ENCODE data around the gene MYO9A.

The MYO9A gene

GRCh38 chr15:71809346-71809745 lies 308.6 kb downstream of the MYO9A start:
- H3K27ac ChIP-seq = no peak overlapping the region
- no peak for TF ChIP-seq ZFX (IDR thresholded peaks at IDR 0.05; ENCODE audit: borderline replicate concordance)
- TF ChIP-seq, protein P1, sequence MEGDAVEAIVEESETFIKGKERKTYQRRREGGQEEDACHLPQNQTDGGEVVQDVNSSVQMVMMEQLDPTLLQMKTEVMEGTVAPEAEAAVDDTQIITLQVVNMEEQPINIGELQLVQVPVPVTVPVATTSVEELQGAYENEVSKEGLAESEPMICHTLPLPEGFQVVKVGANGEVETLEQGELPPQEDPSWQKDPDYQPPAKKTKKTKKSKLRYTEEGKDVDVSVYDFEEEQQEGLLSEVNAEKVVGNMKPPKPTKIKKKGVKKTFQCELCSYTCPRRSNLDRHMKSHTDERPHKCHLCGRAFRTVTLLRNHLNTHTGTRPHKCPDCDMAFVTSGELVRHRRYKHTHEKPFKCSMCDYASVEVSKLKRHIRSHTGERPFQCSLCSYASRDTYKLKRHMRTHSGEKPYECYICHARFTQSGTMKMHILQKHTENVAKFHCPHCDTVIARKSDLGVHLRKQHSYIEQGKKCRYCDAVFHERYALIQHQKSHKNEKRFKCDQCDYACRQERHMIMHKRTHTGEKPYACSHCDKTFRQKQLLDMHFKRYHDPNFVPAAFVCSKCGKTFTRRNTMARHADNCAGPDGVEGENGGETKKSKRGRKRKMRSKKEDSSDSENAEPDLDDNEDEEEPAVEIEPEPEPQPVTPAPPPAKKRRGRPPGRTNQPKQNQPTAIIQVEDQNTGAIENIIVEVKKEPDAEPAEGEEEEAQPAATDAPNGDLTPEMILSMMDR (IDR thresholded peaks at IDR 0.05) = no peak

GRCh38 chr15:71808311-71809020 lies 309.5 kb downstream of the MYO9A start:
- H3K27ac ChIP-seq = no peak overlapping the region
- TF ChIP-seq, protein P1 (IDR thresholded peaks at IDR 0.05) = no peak
- no peak for TF ChIP-seq ZFX (IDR thresholded peaks at IDR 0.05; ENCODE audit: borderline replicate concordance)

GRCh38 chr15:71807691-71808091 lies 310.3 kb downstream of the MYO9A start:
- no peak overlapping the region for H3K27ac ChIP-seq
- TF ChIP-seq ZFX (IDR thresholded peaks at IDR 0.05; ENCODE audit: borderline replicate concordance) = no peak
- TF ChIP-seq, protein P1 (IDR thresholded peaks at IDR 0.05) = no peak

DNA sequence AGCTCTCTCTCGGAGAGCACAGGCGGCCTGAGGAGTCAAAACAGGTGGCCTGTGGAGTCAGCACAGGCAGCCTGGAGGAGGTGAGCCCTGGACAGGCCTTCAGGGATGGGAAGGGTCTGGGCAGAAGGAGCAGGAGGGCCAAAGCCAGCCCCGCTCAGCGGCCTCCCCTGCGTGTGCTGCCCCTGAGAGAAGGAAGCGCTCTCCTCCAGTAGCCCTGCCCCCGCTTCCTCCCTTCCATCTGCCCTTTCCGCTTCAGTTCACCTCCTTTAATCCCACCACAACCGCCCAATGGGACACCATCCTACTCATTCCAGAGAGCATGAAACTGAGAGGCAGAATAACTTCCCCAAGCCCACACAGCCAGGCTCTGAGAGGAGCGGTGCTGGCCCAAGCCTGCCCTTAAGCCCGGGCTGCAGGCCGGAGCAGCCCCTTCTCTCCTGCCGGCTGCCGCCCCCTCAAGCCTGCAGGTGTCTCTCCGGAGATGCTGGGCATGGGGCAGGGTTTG lies 310.8 kb downstream of the MYO9A start:
- TF ChIP-seq, protein P1 (IDR thresholded peaks at IDR 0.05) = no peak
- TF ChIP-seq ZFX (IDR thresholded peaks at IDR 0.05; ENCODE audit: borderline replicate concordance) = no peak
- no peak overlapping the region for H3K27ac ChIP-seq

DNA sequence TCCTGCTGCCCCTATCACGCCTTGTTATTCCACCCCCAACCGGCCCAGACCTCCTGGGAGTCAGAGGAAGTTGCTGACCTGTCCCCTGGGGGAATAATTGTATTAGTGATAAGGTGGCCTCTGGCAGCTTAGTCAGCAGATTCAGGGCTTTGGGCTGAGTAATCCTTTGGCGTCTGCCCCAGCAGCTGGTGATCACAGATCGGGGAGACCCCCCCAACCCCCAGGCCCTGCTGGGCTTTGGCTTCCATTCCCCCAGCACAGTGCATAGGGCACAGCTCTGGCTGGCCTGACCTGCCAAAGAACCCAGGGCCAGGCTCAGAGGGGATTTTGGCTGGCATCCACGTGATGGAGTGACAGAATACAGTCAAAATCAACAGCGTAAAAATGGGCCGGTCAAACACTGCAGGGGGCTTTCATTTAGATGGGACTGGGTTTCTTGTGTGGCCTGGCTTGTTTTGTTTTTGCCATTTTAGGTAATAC lies 311.5 kb downstream of the MYO9A start:
- no peak for TF ChIP-seq ZFX (IDR thresholded peaks at IDR 0.05; ENCODE audit: borderline replicate concordance)

DNA sequence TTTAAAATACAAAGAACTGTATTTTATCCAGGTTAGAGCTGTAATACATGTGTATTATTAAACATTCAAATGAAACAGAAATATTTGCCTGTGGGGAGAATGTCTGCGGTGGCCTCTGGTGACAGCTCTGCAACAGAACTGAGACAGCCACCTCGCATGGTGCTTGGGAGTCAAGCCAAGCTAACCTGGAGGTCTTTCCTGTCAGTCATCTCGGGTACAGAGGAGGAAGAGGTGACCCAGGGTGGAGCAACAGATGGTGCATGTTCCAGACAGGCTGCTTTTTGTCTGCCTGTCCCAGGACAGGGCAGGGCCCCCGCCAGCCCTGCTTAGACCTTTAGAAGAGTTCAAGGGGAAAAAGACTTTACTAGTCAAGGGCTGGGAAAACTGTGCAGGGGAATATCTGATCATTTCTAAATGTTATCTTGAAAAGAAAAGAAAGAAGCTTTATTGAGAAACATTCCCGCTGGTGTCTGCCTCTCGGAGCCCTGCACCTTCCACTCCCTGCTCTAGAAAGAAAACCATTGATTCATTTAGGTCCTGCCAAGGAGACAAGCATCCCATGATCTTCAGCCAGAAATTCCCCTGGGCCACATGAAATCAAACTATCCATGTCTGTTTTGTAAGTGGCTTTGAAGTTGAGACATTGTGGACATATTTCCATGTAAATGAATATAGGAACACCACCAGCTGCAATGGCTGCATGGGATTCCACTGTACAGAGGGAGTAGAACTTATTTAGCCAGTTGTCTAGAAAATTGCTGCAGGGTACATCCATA lies 313.1 kb downstream of the MYO9A start:
- no peak for TF ChIP-seq ZFX (IDR thresholded peaks at IDR 0.05; ENCODE audit: borderline replicate concordance)
- TF ChIP-seq, protein P1 (IDR thresholded peaks at IDR 0.05) = no peak
- no peak overlapping the region for H3K27ac ChIP-seq

More for the DNA sequence above, 311.5 kb downstream of the MYO9A start:
- H3K27ac ChIP-seq = no peak overlapping the region

DNA sequence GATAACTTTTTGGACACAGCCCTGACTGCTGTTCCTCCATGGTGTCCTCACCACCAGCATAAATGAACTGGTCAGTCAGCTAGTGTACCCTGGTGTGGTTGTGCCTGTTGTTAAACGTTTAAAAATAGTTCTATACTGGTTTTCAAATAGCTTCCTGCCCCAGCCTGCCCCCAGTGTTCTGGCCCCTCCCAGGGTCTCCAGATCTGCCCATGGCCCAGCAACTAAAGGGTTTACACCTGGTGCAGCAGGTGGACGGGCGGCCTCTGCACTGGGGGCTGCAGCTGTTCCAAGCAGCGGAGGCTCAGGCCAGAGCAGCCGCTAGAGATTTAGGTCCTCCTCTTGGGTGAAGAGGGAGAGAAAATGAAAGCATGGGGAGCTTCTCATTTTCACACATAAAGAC lies 313.7 kb downstream of the MYO9A start:
- no peak for TF ChIP-seq ZFX (IDR thresholded peaks at IDR 0.05; ENCODE audit: borderline replicate concordance)
- TF ChIP-seq, protein P1 (IDR thresholded peaks at IDR 0.05) = no peak
- no peak overlapping the region for H3K27ac ChIP-seq

Data from 22Rv1 (cell line).